Loucy (cell line): ENCODE data around the gene MTSS2.

ENCODE experiments used
- H2AFZ ChIP-seq: fragments of 200-600 bp; sonication (generic); 2 replicates; pipeline ENCODE4 v1.6.0; 2016; ENCODE audit warnings: antibody characterized with exemption, mild to moderate bottlenecking, low read length, moderate library complexity
- H3F3A ChIP-seq: fragments of 200-600 bp; 2 replicates; pipeline ENCODE4 v1.6.0; 2016; ENCODE audit warnings: antibody characterized with exemption, low read depth, mild to moderate bottlenecking
- H3K27me3 ChIP-seq: fragments of 200-600 bp; sonication (generic); 2 replicates; pipeline ENCODE4 v1.6.1; 2014; ENCODE audit warnings: low read length, mild to moderate bottlenecking; ENCODE audit not compliant: insufficient read depth, poor library complexity, severe bottlenecking
- H3K36me3 ChIP-seq: fragments of 200-600 bp; sonication (generic); 2 replicates; pipeline ENCODE4 v1.6.1; 2016; ENCODE audit warnings: low read length; ENCODE audit not compliant: insufficient read depth
- H3K4me1 ChIP-seq: fragments of 200-600 bp; sonication (generic); 2 replicates; pipeline ENCODE4 v1.5.1; 2014; ENCODE audit warnings: low read length, mild to moderate bottlenecking; ENCODE audit not compliant: insufficient read depth, poor library complexity, severe bottlenecking
- H3K4me2 ChIP-seq: fragments of 200-600 bp; sonication (generic); 2 replicates; pipeline ENCODE4 v1.6.0; 2014; ENCODE audit warnings: antibody characterized with exemption, low read length, low read depth, mild to moderate bottlenecking; ENCODE audit not compliant: poor library complexity, severe bottlenecking
- H3K4me3 ChIP-seq: fragments of 200-600 bp; sonication (generic); 2 replicates; pipeline ENCODE4 v1.5.1; 2014; ENCODE audit warnings: low read length, mild to moderate bottlenecking, mixed read lengths; ENCODE audit not compliant: poor library complexity, severe bottlenecking
- H3K79me2 ChIP-seq: fragments of 200-600 bp; sonication (generic); 2 replicates; pipeline ENCODE4 v1.6.1; 2014; ENCODE audit warnings: low read length; ENCODE audit not compliant: insufficient read depth
- H3K9ac ChIP-seq: fragments of 200-600 bp; sonication (generic); 2 replicates; pipeline ENCODE4 v1.6.0; 2014; ENCODE audit warnings: mild to moderate bottlenecking, low read depth, low read length, moderate library complexity; ENCODE audit not compliant: poor library complexity, severe bottlenecking
- H3K9me2 ChIP-seq: fragments of 200-600 bp; sonication (generic); replicated peaks from 2 replicates; pipeline ENCODE4 v1.6.1; 2016; ENCODE audit warnings: low read depth, low read length, mixed read lengths
- H3K9me3 ChIP-seq: fragments of 200-600 bp; sonication (generic); 2 replicates; pipeline ENCODE4 v1.6.1; 2014; ENCODE audit warnings: mild to moderate bottlenecking, antibody characterized with exemption, low read length, low read depth; ENCODE audit not compliant: insufficient read depth
- H4K20me1 ChIP-seq: fragments of 200-600 bp; sonication (generic); 2 replicates; pipeline ENCODE4 v1.6.0; 2014; ENCODE audit warnings: antibody characterized with exemption, low read length, mild to moderate bottlenecking; ENCODE audit not compliant: insufficient read depth, poor library complexity, severe bottlenecking
- CTCF ChIP-seq: fragments of 200-600 bp; sonication (generic); conservative IDR thresholded peaks from 2 replicates; pipeline ENCODE4 v1.5.1; 2014; ENCODE audit warnings: mild to moderate bottlenecking, antibody characterized with exemption, low read length
- EZH2phosphoT487 ChIP-seq: fragments of 200-600 bp; IDR thresholded peaks from 2 replicates; pipeline ENCODE4 v1.6.1; 2018; ENCODE audit warnings: antibody characterized with exemption, mild to moderate bottlenecking, moderate library complexity, borderline replicate concordance

The MTSS2 gene

GRCh38 chr16:70706948-70707465, 21.2 kb upstream of the MTSS2 start:
- no peaks in the 10 kb centered on the region for H3K79me2 ChIP-seq
- peaks cover 3% of the 10 kb centered on the region; the same call in 1 of the 2 replicates for H3K36me3 ChIP-seq
- H3K4me3 ChIP-seq = no peak overlapping the region
- H3K9ac ChIP-seq = no peak overlapping the region
- no peaks in the 10 kb centered on the region for H4K20me1 ChIP-seq
- H3F3A ChIP-seq = no peaks in the 10 kb centered on the region
- peaks cover 39% of the 10 kb centered on the region for H3K4me1 ChIP-seq
- TF ChIP-seq EZH2phosphoT487 (no peak), CTCF (no peak)
- H2AFZ ChIP-seq = no peak overlapping the region
- H3K4me2 ChIP-seq = no peak overlapping the region
- H3K9me3 ChIP-seq = no peaks in the 10 kb centered on the region
- no peaks in the 10 kb centered on the region for H3K9me2 ChIP-seq
- no peaks in the 10 kb centered on the region for H3K27me3 ChIP-seq

DNA sequence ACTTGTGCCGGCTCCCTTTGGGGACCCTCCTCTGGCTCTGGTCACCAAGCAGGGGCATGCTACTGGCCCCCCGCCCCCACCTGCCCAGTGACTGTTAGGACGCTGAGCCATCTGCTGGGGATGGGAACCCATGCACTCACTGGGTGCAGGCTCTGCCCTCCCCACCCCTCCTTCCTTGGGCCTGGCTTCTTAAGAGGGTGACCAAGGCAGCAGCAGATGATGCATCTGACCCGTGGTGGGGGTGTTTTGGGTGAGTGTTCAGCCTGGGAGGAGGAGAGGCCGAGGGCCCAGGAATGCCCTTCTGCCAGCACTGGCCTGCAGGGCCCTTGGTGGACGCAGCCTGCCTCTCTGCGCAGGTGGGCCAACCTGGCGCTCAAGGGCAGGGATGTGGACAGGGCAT, 19.2 kb upstream of the MTSS2 start:
- H3K9ac ChIP-seq = no peak overlapping the region
- H3K9me3 ChIP-seq = no peaks in the 10 kb centered on the region
- no peak overlapping the region for H2AFZ ChIP-seq
- no peaks in the 10 kb centered on the region for H3K9me2 ChIP-seq
- H3K36me3 ChIP-seq = peaks cover 3% of the 10 kb centered on the region; the same call in 1 of the 2 replicates
- no peaks in the 10 kb centered on the region for H3K27me3 ChIP-seq
- no peaks in the 10 kb centered on the region for H4K20me1 ChIP-seq
- H3K4me2 ChIP-seq = no peak overlapping the region
- H3F3A ChIP-seq = no peaks in the 10 kb centered on the region
- no peak overlapping the region for H3K4me3 ChIP-seq
- TF ChIP-seq EZH2phosphoT487 (no peak), CTCF (no peak)
- no peaks in the 10 kb centered on the region for H3K79me2 ChIP-seq
- H3K4me1 ChIP-seq = peaks cover 39% of the 10 kb centered on the region

GRCh38 chr16:70704586-70704985, 18.7 kb upstream of the MTSS2 start:
- H3K4me2 ChIP-seq = no peak overlapping the region
- H3K9ac ChIP-seq = no peak overlapping the region
- no peaks in the 10 kb centered on the region for H3K9me3 ChIP-seq
- no peaks in the 10 kb centered on the region for H3K79me2 ChIP-seq
- no peak overlapping the region for H3K4me3 ChIP-seq
- no peak overlapping the region for H2AFZ ChIP-seq
- peaks cover 38% of the 10 kb centered on the region for H3K4me1 ChIP-seq
- no peaks in the 10 kb centered on the region for H3K9me2 ChIP-seq
- H3K36me3 ChIP-seq = peaks cover 3% of the 10 kb centered on the region; the same call in 1 of the 2 replicates
- no peaks in the 10 kb centered on the region for H3F3A ChIP-seq
- no peak for TF ChIP-seq EZH2phosphoT487
- TF ChIP-seq CTCF = no peak
- H4K20me1 ChIP-seq = no peaks in the 10 kb centered on the region
- H3K27me3 ChIP-seq = no peaks in the 10 kb centered on the region
